HG03558 (cell line): ENCODE data around the gene MAST3.
"Not testable (repeated sequence)": the region's sequence is repeated elsewhere in the genome, so short reads cannot be mapped to it uniquely, and the experiment has no call there.

Experiments
- ATAC-seq: cut with Tn5 transposase; IDR thresholded peaks from one replicate; pipeline ENCODE4 v1.9.1; 2021; ENCODE audit warnings: moderate number of reproducible peaks; ENCODE audit not compliant: unreplicated experiment; ENCODE audit errors: extremely low read depth

MAST3 gene

DNA sequence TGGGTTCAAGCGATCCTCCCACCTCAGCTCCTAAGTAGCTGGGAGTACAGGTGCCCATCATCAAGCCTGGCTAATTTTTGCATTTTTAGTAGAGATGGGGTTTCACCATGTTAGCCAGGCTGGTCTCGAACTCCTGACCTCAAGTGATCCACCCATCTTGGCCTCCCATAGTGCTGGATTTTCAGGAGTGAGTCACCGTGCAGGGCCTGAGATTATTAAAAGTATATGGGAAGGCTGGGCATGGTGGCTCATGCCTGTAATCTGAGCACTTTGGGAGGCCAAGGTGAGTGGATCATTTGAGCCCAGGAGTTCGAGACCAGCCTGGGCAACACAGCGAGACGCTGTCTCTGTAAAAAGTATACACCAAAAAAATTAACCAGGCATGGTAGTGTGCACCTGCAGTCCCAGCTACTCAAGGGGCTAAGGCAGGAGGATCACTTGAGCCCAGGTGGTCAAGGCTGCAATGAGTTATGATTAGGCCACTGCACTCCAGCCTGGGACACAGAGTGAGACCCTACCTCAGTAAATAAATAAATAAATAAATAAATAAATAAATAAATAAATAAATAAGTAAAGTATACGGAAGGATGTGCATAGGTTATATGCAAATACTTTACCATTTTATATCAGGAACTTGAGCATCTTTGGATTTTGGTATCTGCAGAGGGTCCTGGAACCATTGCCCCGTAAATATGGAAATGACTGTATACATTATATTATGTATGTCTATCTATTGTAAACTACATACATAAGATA, 11.7 kb upstream of the MAST3 start:
- no peak for ATAC-seq

DNA sequence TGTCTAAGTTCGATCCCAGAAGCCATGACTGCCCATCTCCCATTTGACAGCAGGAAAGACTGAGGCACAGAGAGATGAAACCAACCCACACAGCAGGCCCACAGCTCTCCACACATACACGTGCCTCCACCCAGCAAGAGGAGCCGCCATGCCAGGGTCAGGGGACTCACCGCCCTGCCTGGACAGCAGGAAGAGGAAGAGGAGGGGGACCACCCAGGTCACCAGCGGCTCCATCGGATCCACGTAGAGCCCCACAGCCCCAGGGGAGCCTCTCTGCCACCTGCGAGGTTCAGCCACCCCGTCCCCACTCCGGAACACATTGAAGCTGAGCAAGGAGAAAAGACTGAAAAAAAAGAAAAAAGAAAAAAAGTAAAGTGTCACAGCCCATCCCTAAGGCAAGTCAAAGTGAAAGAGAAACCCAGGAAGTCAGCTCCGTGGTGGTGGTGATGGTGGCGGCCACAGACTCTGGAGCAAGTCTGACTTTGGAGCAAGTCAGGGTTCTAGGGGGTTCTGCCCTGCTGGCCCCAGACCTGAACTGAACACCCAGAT, 10.9 kb upstream of the MAST3 start, which contains the start of gene IL12RB1:
Gene IL12RB1, minus strand, starts transcription at position 345 of the 549 bp plus-strand sequence. Its CDS starts 111 bp downstream, at position 234.
- ATAC-seq = no peak

DNA sequence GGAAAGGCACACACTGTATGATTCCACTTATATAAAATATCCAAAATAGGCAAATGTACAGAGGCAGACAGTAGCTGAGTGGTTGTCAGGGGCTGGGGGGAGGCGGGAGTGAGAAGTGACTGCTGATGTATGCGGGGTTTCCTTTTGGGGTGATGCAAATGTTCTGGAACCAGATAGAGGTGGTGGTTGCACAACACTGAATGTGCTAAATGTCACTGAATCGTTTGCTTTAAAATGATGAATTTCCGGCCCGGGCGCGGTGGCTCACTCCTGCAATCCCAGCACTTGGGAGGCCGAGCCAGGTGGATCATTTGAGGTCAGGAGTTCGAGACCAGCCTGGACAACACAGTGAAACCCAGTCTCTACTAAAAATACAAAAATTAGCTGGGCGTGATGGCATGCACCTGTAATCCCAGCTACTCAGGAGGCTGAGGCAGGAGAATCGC, 8.5 kb upstream of the MAST3 start:
- ATAC-seq = not testable (repeated sequence)

DNA sequence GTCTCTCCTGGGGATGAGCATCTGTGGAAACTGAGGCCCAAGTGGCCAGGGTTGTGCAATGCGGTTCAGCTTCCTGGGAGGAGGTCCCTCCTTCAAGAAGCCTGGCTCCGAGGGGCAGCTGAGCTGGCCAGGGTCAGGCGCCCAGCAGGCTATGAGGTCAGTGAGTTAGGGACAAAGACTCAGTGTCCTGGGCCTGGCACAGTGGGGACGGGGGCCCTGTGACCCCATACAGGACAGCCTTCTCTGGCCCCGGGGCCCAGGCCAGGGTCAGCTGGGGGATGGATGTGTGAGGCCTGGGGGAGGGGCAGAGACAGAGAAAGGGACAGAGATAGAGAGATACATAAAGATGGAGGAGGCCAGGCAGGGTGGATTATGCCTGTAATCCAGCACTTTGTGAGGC, 7.9 kb upstream of the MAST3 start:
- no peak for ATAC-seq

DNA sequence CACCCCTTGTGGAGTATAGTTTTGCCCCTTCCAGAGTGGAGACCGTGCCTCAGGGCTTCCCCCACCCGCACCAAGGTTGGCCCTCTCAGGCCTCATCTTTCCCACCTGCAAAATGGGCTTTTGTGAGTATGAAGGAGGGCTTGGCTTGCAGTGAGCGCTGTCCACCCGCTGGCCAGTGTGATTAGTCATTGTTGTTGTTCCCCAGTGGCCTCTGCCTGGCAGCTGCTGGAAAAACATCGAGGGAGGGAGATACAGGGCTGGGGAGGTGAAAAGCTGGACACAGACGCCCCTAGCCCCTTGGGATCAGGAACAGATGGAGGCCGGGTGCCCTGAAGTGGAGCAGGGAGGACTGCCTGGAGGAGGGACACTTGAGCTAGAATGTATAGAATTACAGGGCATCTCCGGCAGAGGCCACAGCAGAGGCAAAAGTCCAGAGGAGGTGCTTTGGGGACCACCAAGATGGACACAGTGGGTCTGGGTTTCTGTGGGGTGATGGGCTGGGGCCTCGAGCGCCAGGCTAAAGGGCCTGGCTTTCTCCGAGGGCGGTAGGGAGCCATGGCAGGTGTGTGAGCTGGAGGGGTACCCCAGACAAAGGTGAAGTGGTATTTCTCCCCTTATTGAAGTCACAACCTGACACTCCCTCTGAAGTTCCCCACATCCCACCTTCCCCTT, 6.9 kb upstream of the MAST3 start:
- ATAC-seq = no peak

DNA sequence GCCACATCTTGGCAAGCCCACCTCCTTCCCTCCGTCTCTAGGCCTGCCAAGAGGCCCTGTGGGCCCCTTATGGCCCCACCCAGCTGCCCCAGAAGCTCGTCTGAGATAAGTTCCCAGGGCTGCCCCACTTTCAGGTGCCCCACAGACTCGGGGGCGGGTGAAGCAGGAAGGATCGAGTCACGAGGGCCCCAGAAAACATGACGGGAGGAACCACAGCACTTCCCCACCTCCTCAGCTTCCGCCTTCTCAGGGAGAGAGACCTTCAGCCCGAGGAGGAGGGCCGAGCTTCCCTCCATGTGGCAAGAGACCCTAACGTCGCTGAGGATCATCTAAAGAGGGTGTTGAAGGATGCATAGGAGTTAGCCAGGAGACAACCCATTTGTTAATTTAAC, 6.4 kb upstream of the MAST3 start:
- ATAC-seq = no peak

DNA sequence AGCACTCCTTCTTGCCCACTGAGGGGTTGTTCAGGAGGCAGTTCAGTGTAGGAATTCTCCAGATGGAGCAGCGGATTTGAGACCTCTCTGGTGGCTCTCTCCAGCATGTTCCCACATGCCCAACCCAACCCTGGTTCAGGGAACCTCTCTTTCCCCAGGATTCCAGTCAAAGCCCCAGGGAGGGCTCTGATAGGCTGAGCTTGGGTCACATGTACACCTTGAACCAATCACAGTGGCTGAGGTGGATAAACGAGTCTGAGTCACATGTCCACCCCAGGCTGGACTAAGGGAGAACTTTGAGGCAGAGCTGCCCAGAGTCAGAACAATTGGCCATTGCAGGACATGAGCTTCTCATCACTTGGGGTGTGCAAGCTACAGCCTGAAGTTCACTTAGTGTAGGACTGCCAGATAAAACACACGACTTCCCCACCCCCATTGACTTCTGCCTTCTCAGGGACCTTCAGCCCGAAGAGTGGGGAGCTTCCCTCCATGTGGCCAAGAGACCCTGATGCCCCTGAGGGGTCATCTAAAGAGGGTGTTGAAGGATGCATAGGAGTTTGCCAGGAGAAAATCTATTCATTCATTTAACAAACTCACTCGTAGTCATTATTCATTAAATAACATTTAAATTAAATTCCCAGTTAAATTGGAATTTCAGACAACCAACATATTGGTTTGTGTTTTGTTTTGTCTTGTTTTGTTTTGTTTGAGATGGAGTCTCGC, 4.0 kb upstream of the MAST3 start:
- no peak for ATAC-seq

DNA sequence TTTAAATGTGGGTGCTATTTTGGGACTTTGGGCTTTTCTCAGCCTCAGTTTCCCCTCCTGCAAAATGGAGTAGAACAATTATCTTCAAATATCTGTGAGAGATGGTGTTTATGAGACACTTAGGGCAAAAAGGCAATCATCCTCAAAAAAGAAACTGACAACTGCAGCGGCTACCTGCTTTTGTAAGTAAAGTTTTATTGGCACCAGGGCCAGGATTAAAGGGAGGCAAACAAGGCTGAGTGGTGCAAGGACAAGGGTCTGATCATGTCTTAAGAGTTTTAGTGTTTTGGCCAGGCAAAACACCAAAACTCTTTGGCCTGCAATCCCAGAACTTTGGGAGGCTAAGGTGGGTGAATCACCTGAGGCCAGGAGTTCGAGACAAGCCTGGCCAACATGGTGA, 1.3 kb upstream of the MAST3 start:
- no peak for ATAC-seq

DNA sequence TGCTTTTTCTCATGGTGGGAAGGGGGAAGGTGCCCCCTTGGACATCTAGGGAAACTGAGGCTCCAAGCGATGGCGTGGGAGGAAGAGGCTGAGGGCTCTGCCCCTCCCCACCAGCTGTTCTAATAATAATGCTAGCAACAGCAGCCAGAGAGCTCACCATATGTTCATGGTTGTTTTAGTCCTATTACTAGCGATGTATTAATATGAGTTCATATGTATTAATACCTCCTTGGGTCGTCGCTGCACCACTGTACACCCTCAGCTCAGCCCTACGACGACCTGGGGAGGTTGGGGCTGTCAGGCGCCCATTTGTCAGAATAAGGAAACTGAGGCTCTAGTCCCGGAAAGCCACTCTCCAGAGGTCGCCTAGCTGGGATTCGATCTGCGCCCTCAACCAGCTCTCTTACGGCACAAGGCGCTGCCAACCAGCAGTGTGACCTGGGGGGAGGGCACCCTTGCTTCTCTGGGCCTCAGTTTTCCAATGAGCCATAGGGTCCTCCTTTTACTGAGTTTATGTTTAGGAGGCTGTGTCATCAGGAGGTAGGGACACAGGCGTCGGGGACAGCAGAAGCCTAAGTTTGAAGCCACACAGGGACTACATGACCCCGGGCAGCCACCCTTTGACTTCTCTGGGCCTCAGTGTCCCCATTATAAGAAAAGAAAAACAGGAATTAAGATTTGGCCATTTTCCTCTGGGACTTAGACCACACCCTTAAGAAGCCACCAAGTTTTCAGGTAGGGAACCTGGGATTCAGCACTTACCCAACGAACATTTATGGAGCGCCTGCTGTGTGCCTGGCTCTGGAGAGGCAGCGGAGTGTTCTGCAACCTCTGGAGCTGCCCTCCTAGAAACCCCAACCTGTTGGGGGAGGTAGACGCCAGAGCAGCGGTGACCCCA, 664 bp downstream of the MAST3 start:
- ATAC-seq = no peak

DNA sequence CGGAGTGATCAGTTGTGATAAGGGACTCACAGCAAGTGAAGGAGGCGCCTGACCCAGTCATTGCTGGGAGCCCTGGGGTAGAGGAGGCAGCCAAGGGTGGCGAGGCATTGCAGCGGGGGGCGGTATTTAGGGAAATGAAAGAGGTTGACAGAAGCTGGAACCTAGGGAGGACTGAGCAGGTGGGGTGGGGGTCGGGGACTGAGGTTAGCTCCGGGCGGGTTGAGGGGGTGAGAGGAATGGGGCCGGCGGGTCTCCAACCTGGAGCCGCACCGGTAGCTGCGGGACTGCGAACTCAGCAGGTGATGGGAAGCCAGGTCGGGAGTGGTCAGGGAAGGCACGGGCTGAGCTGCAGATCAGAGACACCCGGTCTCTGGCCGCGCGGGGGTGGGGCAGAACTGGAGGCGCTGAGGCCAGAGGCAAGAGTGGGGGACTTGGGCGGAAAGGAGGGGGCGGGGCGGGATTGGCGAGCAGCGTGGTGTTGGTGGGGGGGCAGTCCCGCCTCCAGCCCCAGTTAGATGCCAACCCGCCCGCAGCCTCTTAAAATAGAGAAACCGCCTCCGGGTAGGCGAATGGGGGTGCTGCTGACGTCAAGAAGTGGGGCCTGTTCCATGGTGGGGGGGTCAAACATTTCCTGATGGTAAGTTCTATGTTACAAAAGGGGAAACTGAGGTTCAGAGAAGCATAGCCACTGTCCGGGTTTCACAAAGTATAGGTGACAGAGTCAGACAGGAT, 1.5 kb downstream of the MAST3 start:
- no peak for ATAC-seq

DNA sequence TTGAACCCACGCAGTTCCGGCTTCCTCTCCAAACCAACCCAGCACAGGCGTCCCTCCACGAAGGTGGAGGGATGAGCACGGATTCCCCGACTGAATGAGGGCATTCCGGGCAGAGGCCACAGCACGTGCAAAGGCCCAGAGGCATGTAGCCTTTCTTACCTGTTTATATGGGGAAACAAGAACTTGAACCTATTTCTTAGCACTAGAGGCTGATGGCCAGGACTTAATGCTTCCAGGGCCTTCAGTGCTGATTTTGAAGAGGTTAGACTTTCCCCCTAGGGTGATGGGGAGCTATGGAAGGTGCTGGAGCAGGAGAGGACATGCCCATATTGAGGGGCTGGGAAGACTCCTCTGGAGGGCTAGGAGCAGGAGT, 2.0 kb downstream of the MAST3 start:
- ATAC-seq = no peak

DNA sequence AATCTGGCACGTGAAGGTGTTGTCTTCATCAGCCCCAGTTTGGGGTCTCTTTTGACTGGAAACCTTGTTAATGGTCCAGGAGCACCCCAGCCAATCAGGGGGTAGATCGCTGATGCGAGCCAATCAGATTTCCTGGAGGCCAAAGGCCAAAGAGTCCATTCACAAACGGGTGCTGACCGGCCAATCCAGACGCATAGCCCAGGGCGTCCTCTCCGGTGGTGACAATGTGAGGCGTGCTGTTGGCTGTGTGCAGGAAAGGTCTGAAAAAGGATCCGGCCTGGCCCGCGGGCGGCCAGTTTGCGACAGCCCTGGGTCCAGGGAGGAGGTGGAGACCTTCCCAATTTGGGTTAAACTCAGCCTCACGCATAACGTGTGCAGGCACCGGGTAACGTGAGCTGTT, 3.1 kb downstream of the MAST3 start:
- ATAC-seq = no peak

DNA sequence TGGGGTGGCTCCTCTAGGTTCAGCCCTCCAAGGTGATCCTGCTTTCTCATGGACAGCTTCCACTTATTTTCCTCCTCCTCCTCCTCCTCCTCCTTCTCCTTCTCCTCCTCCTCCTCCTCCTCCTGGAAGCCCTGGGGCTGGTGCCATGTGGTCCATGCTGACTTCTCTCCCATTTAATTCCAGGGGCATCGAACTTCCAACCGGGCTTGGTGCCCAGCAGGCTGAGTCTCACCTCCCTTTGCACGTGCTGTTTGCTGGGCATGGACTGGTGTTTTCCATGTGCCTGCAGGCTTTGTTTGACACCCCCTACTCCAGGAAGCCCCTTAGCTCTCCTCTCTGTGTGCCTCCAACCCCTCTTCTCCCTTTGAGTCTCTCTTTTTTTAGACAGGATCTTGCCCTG, 3.7 kb downstream of the MAST3 start:
- ATAC-seq = no peak

DNA sequence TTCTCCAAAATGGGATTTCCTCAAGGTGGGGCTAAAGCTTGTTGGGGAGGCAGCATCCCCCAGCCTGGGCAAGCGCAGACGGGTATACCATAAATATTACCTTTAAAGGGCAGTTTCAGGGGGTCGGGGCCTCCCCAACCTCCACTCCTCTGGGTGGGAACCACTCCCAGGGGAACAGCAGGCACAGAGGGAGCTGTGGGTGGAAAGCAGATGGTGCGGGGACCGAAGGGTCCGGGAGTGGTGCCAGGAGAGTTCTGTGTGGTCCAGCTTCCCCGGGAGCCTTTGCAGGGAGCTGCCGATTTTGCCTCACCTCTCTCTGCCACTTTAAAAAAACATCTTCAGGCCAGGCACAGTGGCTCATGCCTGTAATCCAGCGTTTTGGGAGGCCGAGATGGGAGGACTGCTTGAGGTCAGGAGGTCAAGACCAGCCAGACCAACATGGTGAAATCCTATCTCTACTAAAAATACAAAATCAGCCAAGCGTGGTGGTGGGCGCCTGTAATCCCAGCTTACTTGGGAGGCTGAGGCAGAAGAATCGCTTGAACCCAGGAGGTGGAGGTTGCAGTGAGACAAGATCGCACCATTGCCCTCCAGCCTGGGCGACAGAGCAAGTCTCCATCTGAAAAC, 5.5 kb downstream of the MAST3 start:
- no peak for ATAC-seq

DNA sequence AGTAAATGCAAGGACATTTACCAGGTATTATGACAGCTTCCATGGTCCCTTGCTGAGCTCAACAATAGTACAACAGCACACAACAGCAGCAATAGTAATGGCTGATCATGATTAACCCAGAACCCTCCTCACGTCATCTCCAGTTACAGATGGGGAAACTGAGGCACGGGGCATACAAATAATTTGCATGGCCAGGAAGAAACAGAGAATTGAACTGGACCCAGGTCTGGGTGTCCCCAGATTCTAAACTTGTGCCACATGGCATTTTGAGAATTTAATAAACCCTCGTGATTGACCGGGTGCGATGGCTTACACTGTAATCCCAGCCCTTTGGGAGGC, 7.2 kb downstream of the MAST3 start:
- no peak for ATAC-seq

DNA sequence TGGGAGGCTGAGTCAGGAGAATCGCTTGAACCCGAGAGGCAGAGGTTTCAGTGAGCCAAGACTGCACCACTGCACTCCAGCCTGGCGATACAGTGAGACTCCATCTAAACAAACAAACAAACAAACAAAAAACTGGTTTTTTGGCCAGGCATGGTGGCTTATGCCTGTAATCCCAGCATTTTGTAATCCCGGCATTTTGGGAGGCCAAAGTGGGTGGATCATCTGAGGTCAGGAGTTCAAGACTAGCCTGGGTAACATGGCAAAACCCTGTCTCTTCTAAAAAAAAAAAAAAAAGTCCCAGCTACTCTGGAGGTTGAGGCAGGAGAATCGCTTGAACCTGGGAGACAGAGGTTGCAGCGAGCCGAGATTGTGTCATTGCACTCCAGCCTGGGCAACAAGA, 7.7 kb downstream of the MAST3 start:
- not testable (repeated sequence) for ATAC-seq

DNA sequence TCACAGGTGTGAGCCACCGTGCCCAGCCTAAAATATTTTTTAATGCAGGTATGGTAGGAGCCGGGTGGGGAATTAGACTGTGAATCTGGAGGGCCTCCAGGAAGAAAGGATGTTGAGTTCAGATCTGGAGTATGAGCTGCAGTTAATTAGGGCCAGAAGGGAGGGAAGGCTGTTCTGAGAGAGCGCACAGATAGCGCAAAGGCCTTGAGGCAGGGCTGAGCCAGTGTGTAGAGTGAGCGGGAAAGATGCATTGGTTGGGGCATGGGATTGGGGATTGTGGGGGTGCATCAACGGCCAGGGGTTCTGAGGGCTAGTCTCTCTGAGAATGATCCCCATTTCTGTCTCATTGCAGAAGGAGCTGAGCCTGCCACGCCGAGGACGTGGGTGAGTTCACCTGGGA, 9.7 kb downstream of the MAST3 start:
- ATAC-seq = no peak

DNA sequence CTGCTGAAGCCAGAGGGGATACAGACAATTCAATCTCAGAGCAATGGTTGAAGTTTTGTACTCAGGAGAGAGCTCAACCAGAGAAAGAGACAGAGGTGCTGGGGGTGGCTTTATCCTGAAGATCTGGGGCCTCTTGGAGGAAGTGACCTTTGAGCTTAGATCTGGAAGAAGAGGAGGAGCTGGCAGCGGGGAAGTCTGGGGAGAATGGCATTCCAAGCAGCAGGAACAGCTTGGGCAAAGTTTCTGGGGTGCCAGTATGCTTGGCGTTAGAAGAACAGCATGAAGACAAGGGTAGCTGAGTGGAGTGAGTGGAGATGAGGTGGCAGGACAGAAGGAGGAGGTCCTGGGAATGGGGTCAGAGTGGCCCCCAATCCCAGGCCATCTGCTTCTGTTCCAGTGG, 11.3 kb downstream of the MAST3 start:
- ATAC-seq = no peak

DNA sequence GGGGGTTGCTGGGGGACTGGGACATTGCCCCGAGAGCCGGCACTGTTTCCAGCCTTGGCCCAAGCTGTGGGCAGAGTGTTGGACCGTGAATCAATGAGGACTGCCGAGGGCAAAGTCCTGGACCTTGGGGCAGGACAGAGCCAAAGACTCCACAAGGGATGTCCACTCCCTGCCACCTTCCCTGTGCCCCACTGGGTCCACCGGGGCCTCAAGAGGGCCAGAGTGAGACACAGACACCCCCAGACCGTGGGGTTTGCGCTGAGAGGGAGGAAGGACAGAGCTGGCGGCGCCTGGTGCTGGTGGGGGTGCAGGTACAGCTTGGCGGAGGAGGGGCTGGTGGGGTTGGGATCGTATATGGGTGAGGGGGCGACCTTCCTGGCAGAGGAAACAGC, 11.8 kb downstream of the MAST3 start:
- no peak for ATAC-seq
